HG03060 (cell line): ENCODE results near the gene DPY30.
A peak's percentile ranks its signal among the peaks of the same experiment; 100 is the strongest.
"Not testable (repeated sequence)": the region's sequence is repeated elsewhere in the genome, so short reads cannot be mapped to it uniquely, and the experiment has no call there.

Experiments used
- ATAC-seq: cut with Tn5 transposase; IDR thresholded peaks from one replicate; pipeline ENCODE4 v1.9.1; 2021; ENCODE audit warnings: low read depth, moderate number of reproducible peaks; ENCODE audit not compliant: unreplicated experiment

The DPY30 gene

DNA sequence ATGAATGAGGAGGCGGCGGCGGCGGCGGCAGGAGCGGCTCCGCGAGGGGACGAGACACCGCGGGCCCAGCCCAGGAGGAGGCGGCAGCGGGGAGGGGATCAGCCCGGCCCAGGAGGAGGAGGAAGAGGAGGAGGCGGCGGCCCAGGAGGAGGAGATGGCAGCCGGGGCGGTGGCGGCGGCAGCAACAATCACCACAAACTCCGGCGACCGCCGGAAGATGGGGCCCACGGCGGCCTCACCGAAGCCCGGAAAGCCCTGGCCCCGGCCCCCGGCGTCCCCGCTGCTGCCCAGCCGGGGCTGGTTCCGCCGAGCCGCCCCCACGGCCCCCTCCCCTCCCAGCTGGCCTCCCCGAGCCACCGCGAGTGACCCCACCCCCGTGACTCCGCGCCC is 29.3 kb downstream of the DPY30 start:
- ATAC-seq = not testable (repeated sequence)

DNA sequence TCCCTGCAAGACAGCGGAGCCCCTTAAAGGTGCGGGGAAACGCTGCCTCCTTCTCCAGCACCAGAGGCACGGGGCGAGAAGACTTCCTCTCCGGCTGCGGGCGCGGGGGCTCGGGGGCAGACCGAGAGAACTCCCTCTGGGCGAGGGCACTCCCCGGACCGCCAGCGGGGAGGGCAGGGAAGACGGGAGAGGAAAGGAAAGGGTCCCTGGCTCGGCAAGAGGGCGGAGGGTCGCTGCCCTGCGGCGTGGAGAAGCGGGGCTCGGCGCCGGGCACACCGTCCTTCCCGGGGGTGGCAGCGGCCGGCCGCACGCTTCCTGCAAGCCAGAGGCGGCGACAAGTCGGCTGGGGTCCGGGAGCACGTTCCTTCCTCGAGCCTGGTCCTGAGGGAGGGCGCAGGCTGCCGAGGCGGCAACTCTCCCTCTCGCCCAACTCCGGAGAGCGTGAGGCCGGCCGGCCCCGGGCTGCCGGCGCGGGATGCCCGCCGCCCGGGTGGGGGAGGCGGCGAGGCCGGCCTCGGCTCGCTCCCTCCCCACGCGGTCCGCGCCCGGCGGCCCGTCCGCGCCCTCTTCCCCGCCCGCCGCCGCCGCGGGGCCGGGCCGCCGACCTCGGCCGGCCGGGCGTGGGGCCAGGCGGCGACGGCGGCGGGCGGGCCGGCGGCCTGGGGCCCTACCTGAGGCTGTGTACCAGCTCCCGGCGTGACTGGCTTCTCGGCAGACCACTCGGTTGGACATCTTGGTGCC is 29.9 kb downstream of the DPY30 start:
- no peak for ATAC-seq

DNA sequence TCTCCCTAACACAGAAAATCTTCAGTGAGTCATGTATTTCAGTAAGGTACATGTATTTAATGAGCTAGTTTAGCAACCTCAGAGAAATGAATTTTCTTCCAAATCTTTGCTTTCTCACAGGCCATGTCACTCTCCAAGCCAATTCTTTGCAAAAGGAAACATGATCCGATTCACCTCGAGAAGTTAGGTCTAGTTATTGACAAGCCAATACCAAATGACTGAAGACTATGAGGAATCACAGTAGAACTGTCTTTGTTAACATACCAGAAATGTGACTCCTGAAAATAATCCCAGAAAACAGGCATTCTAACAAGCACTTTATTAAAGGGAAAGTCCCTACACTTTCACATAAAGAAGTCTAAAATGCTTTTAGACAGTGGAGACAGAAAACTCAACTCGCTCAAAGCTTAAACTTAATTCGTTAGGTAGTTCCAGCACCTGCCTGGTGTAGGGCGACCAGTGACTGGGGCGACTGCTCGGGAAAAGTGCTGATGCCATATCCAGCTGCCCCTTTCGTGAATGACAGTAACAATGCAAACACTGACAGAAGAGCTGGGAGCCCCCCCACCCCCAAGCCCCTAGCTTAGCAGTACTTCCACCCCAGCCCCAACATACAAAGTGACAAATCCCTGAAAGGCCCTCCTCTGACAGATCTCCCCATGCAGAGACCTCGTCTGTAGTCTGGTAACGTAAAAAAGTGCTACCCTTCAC is 30.6 kb downstream of the DPY30 start:
- ATAC-seq = no peak

DNA sequence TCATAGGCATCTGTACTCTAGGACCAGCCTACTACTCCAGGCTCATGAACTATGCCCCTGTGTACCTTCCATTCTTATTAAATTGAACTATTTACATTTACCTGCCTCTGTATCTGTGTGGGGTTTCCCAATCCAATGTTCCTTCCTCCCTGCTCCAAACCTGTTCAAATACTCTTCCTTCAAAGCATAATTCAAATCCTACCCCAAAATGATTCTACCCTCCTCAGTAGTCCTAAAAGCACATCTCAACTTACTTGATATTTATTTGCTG is 32.5 kb downstream of the DPY30 start:
- ATAC-seq = no peak

DNA sequence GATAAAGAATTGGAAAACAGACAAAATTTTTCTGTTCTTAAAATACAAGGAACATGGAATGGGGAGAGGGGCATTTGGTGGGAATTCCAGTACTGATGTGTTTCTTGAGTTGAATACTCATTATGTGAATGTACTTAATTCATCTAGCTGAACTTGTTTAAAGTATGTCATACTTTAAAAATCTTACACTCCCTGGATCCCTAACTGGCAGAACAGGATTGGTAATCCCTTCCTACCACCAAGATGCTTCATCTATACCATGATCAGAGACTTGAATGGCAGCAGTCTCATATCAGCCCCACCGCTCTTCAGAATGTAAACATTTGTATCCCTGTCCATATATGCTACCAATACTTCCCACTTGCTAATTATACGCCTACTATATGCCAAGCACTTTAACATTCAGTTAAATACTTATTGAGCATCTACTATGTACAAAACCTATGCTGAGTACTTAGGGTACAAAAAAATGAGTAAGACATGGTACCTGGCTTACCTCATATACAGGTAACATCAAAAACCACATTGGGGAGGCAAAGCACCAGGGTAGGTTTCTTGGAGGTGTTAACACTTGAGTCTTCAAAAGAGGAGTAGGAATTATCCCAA is 34.1 kb downstream of the DPY30 start:
- no peak for ATAC-seq

DNA sequence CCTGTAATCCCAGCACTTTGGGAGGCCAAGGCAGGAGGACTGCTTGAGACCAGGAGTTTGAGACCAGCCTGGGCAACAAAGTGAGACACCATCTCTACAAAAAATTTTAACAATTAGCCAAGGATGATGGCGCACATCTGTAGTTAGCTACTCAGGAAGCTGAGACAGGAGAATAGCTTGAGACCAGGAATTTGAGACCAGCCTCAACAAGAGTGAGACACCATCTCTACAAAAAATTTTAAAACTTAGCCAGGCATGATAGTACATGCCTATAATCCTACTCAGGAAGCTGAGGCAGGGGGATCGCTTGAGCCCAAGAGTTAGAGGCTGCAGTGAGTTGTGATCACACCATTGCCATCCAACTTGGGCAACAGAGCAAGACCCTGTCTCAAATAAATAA is 35.8 kb downstream of the DPY30 start:
- no peak for ATAC-seq

DNA sequence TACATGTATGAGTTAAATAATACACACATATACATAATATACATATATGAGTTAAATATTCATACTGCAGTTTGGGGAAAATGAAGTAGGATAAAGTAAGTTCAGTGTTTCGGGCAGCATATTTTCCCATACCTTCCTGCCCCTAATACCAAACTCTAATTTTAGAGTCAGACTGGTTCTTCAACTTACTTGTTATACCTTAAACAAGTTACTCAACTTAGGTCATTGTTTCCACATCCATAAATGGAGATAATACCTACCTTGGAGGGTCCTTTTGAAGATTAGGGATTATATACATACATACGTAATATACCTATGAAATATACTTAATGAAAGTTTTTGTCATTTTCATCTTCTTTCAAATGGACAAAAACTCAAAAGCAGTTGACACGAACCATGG is 37.2 kb downstream of the DPY30 start:
- ATAC-seq = no peak

DNA sequence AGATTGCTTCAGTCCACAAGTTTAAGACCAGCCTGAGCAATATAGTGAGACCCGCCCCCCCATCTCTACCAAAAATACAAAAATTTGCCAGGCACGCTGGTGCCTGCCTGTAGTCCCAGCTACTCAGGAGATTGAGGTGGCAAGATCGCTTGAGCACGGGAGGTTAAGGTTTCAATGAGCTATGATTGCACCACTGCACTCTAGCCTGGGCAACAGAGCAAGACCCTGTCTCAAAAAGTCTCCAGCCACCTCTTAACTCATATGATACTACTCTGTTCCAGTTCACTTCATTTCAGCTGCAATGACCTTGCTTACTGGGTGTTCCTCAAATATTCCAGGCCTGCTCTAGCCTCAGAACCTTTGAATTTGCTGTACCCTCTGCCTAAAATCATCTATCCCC is 40.2 kb downstream of the DPY30 start:
- ATAC-seq = no peak

DNA sequence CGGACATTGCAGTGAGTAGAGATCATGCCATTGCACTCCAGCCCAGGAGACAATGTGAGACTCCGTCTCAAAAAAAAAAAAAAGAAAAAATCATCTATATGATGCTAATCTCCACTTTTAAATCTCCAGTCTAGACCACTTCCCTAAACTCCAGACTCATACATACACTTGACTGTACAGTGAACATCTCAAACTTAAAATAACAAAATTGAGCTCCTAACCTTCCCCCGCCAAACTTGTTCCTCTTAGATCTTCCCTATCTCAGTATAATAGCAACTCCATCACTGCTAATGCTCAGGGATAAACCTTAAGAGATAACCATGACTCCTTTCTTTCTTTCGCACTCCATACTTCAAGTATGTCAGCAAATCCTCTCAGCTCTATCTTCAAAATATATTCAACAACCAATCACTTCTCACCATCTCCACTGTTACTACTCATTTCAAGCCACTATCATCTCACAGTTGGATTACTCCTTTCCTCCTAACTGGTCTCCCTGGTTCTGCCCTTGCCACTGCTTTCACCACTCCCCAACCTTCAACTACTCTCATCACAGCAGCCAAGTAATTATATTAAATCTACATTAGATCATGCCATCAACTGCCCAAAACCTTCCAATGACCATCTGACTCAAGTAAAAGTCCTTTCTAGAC is 40.7 kb downstream of the DPY30 start:
- ATAC-seq = no peak

DNA sequence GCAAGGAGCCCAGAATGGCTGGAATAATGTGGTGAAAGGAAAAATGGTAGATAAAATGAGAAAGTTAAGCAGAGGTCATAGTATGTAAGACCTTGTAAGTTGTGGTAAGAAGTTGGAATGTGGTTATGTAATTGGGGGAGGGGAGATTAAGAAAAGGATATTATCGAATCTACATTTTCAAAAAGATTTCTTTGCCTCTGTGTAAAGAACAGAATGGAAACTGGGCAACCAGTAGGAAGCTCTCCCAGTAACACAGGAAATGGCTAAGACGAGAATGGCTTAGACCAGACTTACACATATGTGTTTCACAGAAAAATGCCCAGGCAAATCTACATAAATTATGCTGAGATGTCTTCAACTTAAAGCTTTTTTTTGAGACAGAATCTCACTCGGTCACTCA is 42.0 kb downstream of the DPY30 start:
- no peak for ATAC-seq

DNA sequence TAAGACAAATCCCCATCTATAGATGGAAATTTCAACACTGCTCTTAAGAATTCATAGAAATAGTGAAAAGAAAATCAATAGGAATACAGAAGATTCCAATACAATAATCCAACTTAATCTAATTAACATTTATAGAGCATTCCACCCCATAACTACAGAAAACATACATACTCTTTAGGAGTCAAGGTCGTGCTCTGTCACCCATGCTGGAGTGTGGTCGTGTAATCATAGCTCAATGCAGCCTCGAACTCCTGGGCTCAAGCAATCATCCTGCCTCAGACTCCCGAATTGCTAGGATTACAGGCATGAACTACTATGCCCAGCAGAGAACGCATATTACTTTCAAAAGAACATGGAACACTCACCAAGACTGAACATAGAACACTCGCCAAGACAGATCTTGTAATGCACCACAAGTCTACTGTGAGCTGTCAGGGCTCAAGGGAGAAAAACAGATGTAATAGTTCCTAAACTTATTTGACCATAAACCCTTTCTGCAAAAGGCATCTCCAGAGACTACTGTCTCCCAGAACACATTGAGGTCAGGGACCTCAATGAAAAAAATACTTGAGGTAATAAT is 42.9 kb downstream of the DPY30 start:
- ATAC-seq = no peak

DNA sequence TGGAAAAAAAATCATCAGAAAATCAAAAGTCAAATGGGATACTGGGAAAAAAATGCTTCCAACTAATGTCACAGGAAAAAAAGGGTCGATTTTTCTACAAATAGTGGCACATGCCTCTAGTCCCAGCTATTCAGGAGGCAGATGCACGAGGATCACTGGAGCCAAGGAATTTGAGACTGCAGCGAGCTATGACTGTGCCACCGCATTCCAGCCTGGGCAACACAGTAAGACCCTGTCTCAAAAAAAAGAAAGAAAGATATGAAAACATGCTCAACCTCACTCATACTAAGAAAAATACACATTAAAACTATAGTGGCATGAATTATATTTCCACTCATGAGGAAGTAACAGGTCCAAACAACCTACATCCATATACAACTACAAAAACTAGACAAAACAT is 46.7 kb downstream of the DPY30 start:
- no peak for ATAC-seq

DNA sequence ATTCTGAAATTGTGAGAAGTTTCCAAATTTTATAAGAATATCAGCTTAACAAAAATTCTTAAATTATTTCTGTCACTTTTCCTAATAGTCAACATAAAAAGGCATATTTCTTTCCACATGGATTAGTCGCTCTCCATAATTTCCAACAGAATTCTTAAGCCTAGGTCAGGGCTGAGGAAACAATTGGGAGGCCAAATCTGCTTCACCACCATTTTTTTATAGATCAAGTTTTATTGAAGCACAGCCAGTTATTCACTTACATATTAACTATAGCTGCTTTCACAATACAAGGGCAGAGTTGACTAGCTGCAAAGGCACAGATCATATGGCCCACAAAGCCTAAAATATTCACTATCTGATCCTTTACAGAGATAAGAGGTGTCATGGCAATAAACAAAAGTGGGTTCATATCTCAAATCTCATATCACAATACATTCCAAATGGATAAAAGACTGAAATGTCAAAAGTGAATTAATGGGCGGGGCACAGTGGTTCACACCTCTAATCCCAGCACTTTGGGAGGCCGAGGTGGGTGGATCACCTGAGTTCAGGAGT is 47.5 kb downstream of the DPY30 start:
- ATAC-seq = no peak

DNA sequence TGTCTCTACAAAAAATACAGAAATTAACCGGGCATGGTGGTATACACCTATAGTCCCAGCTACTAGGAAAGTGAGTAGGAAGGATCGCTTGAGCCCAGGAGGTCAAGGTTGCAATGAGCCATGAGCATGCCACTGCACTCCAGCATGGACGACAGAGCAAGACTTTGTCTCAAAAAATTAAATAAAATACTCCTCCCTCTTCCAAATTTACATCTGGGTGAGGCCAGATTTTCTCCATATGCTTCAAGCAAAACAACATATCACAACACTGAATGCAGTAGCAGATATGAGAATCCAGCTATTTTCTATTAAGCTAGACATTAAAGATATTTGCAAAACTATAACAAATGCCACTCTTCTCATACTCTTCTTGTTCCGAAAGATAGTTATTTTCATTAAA is 49.7 kb downstream of the DPY30 start:
- no peak for ATAC-seq

DNA sequence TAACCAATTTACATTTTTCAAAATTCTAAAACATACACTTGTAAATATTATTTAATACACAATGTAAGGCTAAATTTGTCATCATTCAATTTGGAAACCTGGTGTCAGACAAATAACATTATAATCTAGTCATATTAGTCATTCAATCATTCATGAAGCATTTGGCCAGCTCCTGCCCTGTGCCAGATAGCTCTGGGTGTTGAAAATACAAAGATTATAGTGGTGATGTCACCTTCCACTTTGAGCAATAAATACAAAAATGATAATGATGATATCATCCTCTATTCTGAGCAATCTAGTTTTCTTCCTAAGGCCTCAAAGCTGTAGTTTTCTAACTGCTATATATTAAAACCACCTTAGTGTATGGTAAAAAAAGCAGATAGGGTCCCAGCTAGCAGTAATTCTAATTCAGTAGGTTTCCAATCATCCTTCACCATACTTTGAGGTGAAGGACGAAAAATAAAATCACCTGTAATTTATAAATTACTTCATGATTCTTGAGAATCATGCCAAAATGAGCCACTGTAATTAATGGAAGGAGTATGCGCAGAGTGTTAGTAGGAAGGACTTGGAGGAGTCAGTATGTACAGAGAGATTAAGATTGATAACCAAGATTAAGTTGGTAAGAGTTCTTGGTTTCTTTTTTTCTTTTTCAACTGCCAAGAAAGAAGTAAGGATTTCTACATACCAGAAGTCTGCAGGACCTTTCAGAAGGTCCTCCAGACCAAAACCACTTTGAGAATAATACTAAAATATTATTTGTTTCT is 52.0 kb downstream of the DPY30 start:
- ATAC-seq = no peak

DNA sequence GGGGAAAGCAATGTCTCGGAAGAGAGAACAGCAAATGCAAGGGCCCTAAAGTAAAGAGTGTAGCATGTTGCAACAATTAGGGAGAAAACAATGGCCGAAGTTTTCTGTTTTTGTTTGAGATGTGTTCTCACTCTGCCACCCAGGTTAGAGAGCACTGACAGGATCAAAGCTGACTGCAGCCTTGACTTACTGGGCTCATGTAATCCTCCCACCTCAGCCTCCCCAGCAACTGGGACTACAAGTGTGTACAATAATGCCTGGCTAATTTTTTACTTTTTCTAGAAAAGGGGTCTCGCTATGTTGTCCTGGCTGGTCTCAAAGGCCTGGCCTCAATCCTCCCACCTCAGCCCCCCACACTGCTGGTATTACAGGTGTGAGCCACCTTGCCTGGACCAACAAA is 52.7 kb downstream of the DPY30 start:
- ATAC-seq = no peak

DNA sequence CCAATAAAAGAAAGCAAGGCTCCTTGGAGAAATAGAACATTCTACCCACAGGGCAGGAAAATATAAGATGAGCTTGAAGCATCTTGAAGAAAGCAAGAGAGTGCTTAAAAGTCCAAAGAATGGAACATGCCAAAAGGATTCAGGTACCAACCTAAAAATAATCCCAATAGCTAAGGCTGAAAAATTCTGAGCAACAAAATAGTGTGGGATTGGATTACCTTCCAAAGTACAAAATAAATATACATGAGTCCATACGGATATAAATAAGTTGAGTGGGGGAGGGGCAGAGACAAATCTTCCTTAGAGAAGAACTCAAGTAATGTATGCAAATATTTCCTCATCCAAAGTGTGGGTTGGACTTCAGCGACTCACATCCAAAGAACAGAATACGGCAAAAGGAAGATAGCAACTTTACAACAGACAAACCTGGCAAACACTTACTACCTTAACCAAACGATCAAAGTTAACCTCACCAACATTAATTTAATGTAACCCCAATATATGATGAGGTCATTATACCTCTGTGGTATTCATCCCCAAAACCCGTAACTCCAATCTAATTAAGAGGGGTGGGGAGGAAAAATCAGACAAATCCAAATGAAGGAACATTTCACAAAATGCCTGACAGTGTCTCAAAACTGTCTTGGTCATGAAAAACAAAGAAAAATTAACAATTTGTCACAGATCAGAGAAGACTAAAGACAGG is 55.7 kb downstream of the DPY30 start:
- no peak for ATAC-seq

DNA sequence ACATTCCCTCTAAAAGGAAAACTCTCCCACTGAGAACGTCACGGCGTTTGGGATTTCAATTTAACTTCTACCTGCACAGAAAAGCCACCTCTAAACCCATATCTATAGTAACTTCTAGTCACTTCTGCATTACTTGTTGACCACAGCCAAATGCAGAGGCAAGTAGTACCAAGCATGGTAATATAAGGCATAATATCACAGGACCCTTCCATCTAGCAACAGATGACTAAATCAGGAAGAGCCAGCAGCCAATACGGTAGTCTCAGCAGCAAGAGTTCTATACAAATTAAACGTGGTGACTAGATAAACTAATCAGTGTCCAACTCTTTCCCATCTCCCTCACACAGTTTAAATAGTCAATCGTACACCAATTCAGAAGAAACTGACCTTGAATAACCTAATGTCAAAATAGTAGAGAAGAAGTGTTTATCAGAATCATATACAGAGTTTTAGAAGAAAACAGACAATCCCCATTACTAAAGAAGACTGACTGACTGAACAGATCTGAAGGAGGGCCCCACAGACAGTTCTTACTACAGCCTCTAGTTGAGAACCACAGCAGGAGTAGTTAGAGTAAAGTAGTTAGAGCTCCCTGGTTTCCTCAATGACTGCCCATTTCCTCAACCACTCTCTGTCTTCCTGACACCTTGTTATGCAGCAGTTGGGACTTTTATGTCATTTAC is 58.8 kb downstream of the DPY30 start:
- ATAC-seq = peak; percentile 93

DNA sequence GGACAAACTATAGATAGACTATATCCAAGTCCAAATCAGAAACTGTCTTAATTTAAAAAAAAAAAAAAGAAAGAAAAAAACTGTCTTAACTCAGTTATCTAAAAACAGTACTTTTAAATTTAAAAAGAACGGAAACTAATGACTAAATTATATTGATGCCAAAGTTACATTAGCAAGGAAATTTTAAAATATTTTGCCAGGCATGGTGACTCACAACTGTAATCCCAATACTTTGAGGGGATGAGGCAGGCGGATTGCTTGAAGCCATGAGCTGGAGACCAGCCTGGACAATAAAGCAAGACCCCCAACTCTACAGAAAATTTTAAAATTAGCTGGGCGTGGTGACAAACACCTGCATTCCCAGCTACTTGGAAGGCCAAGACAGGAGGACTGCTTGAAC is 59.6 kb downstream of the DPY30 start:
- no peak for ATAC-seq
